HG03571 (cell line): ENCODE data around the gene MEIOB.
"Not testable (repeated sequence)": the region's sequence is repeated elsewhere in the genome, so short reads cannot be mapped to it uniquely, and the experiment has no call there.

Experiments used
- ATAC-seq: cut with Tn5 transposase; IDR thresholded peaks from one replicate; pipeline ENCODE4 v1.9.1; 2021; ENCODE audit not compliant: unreplicated experiment

The MEIOB gene

GRCh38 chr16:1878256-1878655, 6.3 kb upstream of the MEIOB start:
- ATAC-seq: no peak

- ATAC-seq: no peak
Observed at GRCh38 chr16:1877804-1878203, 5.8 kb upstream of the MEIOB start.

- ATAC-seq: no peak
Observed at GRCh38 chr16:1877089-1877488, 5.1 kb upstream of the MEIOB start.

- ATAC-seq: no peak
Observed at GRCh38 chr16:1876468-1876867, 4.5 kb upstream of the MEIOB start.

- ATAC-seq: not testable (repeated sequence)
Observed at GRCh38 chr16:1876066-1876465, 4.1 kb upstream of the MEIOB start.

- no peak for ATAC-seq
Observed at GRCh38 chr16:1874854-1875253, 2.9 kb upstream of the MEIOB start.

GRCh38 chr16:1870365-1871082, 1.4 kb downstream of the MEIOB start:
- ATAC-seq: no peak

- ATAC-seq: no peak
Observed at GRCh38 chr16:1865902-1866690, 5.9 kb downstream of the MEIOB start.

- ATAC-seq: no peak
Observed at GRCh38 chr16:1863681-1864460, 8.1 kb downstream of the MEIOB start.

GRCh38 chr16:1862394-1862793, 9.6 kb downstream of the MEIOB start:
- no peak for ATAC-seq

GRCh38 chr16:1861730-1862129, 10.2 kb downstream of the MEIOB start:
- ATAC-seq: no peak

- no peak for ATAC-seq
Observed at GRCh38 chr16:1859650-1860049, 12.3 kb downstream of the MEIOB start.

GRCh38 chr16:1858189-1858865, 13.6 kb downstream of the MEIOB start:
- ATAC-seq: no peak

- no peak for ATAC-seq
Observed at GRCh38 chr16:1857433-1858097, 14.4 kb downstream of the MEIOB start.

- no peak for ATAC-seq
Observed at GRCh38 chr16:1851793-1852192, 20.2 kb downstream of the MEIOB start.

GRCh38 chr16:1850981-1851380, 21.0 kb downstream of the MEIOB start:
- ATAC-seq: no peak

- no peak for ATAC-seq
Observed at GRCh38 chr16:1846416-1846815, 25.5 kb downstream of the MEIOB start.

GRCh38 chr16:1845985-1846384, 26.0 kb downstream of the MEIOB start:
- no peak for ATAC-seq

- no peak for ATAC-seq
Observed at GRCh38 chr16:1839554-1839953, 32.4 kb downstream of the MEIOB start.

GRCh38 chr16:1834096-1834495, 37.9 kb downstream of the MEIOB start:
- no peak for ATAC-seq
